Astrocyte (in vitro differentiated cells and primary cell): ENCODE results near the gene RIIAD1. TPM values are rescaled to one million over a fixed set of nuclear protein-coding genes. Genes with fewer than 3 reads are reported as not detected.

ENCODE experiments used
- DNase-seq: peaks from one replicate; pipeline ENCODE4 v3.0.0-alpha.2; 2010; ENCODE audit warnings: low read depth
- FAIRE-seq: peaks from 2 replicates; lab custom pipeline; 2011; peaks lifted over from hg19 to GRCh38; lab: Jason Lieb, UNC
- H2AFZ ChIP-seq: 2 replicates; pipeline ENCODE4 v1.6.0; 2012; ENCODE audit warnings: low read depth, low read length, inconsistent platforms
- H3K27ac ChIP-seq: 2 replicates; pipeline ENCODE4 v1.5.1; 2011; ENCODE audit warnings: low read depth, low read length, inconsistent platforms
- H3K27me3 ChIP-seq: 2 replicates; pipeline ENCODE4 v1.6.0; 2011; ENCODE audit warnings: low read length, inconsistent platforms; ENCODE audit not compliant: insufficient read depth
- H3K36me3 ChIP-seq: 2 replicates; pipeline ENCODE4 v1.5.1; 2011; ENCODE audit warnings: low read length, inconsistent platforms; ENCODE audit not compliant: insufficient read depth
- H3K4me1 ChIP-seq: 2 replicates; pipeline ENCODE4 v1.5.1; 2011; ENCODE audit warnings: low read length, inconsistent platforms; ENCODE audit not compliant: insufficient read depth
- H3K4me2 ChIP-seq: 2 replicates; pipeline ENCODE4 v1.6.0; 2012; ENCODE audit warnings: low read length, inconsistent platforms
- H3K4me3 ChIP-seq: 2 replicates; pipeline ENCODE4 v1.5.1; 2011; ENCODE audit warnings: low read depth, mild to moderate bottlenecking, low read length, inconsistent platforms; ENCODE audit not compliant: insufficient read depth
- H3K79me2 ChIP-seq: 2 replicates; pipeline ENCODE4 v1.6.0; 2012; ENCODE audit warnings: mild to moderate bottlenecking, low read length, inconsistent platforms; ENCODE audit not compliant: insufficient read depth
- H3K9ac ChIP-seq: 2 replicates; pipeline ENCODE4 v1.6.0; 2012; ENCODE audit warnings: mild to moderate bottlenecking, low read length, inconsistent platforms
- H3K9me3 ChIP-seq: 2 replicates; pipeline ENCODE4 v1.5.1; 2012; ENCODE audit warnings: low read depth, mild to moderate bottlenecking, low read length, inconsistent platforms; ENCODE audit not compliant: insufficient read depth
- H4K20me1 ChIP-seq: 2 replicates; pipeline ENCODE4 v1.6.0; 2012; ENCODE audit warnings: low read length, inconsistent platforms; ENCODE audit not compliant: insufficient read depth
- H3K27ac Mint-ChIP-seq: one replicate; pipeline ENCODE4 v1.8.0; 2021; ENCODE audit warnings: mild to moderate bottlenecking, mixed read lengths; ENCODE audit not compliant: unreplicated experiment
- H3K27me3 Mint-ChIP-seq: one replicate; pipeline ENCODE4 v1.8.0; 2021; ENCODE audit warnings: low read depth, mixed read lengths; ENCODE audit not compliant: unreplicated experiment
- H3K36me3 Mint-ChIP-seq: one replicate; pipeline ENCODE4 v1.8.0; 2021; ENCODE audit warnings: low read depth, mixed read lengths; ENCODE audit not compliant: unreplicated experiment
- H3K4me1 Mint-ChIP-seq: one replicate; pipeline ENCODE4 v1.8.0; 2021; ENCODE audit warnings: low read depth, mixed read lengths; ENCODE audit not compliant: unreplicated experiment
- H3K4me3 Mint-ChIP-seq: one replicate; pipeline ENCODE4 v1.8.0; 2021; ENCODE audit warnings: mild to moderate bottlenecking, moderate library complexity, mixed read lengths; ENCODE audit not compliant: unreplicated experiment
- H3K9me3 Mint-ChIP-seq: one replicate; pipeline ENCODE4 v1.8.0; 2021; ENCODE audit warnings: mild to moderate bottlenecking, mixed read lengths; ENCODE audit not compliant: unreplicated experiment
- CTCF ChIP-seq: IDR thresholded peaks from 2 replicates; pipeline ENCODE4 v1.5.1; 2011; ENCODE audit warnings: low read depth, mild to moderate bottlenecking, inconsistent platforms, low read length, moderate library complexity; ENCODE audit not compliant: insufficient read depth
- EZH2 ChIP-seq: IDR thresholded peaks from 2 replicates; pipeline ENCODE4 v1.6.1; 2012; ENCODE audit warnings: mild to moderate bottlenecking, low read length, inconsistent platforms; ENCODE audit not compliant: insufficient read depth
- total RNA-seq: library from RNA; stranded (reverse); gene quantifications from 2 replicates; pipeline ENCODE4 v1.2.1, GENCODE V29; 2021

RIIAD1 gene
- total RNA-seq, 1 donor from 2014 or later, result not detected

- Histone ChIP-seq H3K27ac (no peak overlapping the region), H3K27me3 (no peaks in the 10 kb centered on the region), H3K4me2 (no peak overlapping the region), H3K4me3 (no peak overlapping the region), H3K79me2 (no peaks in the 10 kb centered on the region), H3K36me3 (no peaks in the 10 kb centered on the region), H3K4me1 (peaks cover 22% of the 10 kb centered on the region), H2AFZ (no peak overlapping the region), H4K20me1 (no peaks in the 10 kb centered on the region), H3K9ac (no peak overlapping the region), H3K9me3 (no peaks in the 10 kb centered on the region)
- no peaks in the 10 kb centered on the region for H3K9me3 Mint-ChIP-seq
- H3K27me3 Mint-ChIP-seq, result no peaks in the 10 kb centered on the region
- no peak overlapping the region for H3K4me3 Mint-ChIP-seq
- DNase-seq (no peak), FAIRE-seq (no peak)
- TF ChIP-seq CTCF, result no peak
- no peak for TF ChIP-seq EZH2
- H3K36me3 Mint-ChIP-seq, result peaks cover 2% of the 10 kb centered on the region
- H3K27ac Mint-ChIP-seq, result no peak overlapping the region
- peaks cover 20% of the 10 kb centered on the region for H3K4me1 Mint-ChIP-seq
Measured at GRCh38 chr1:151684128-151684527, 37.2 kb upstream of the RIIAD1 start.

GRCh38 chr1:151686561-151686960 lies 34.8 kb upstream of the RIIAD1 start:
- Histone ChIP-seq H3K36me3 (no peaks in the 10 kb centered on the region), H3K4me3 (no peak overlapping the region), H4K20me1 (no peaks in the 10 kb centered on the region), H3K27me3 (no peaks in the 10 kb centered on the region), H3K9ac (no peak overlapping the region), H2AFZ (no peak overlapping the region), H3K79me2 (no peaks in the 10 kb centered on the region), H3K4me1 (peaks cover 6% of the 10 kb centered on the region), H3K4me2 (no peak overlapping the region), H3K27ac (no peak overlapping the region), H3K9me3 (no peaks in the 10 kb centered on the region)
- Mint-ChIP-seq H3K4me3 (no peak overlapping the region), H3K4me1 (peaks cover 5% of the 10 kb centered on the region), H3K27ac (no peak overlapping the region), H3K27me3 (no peaks in the 10 kb centered on the region), H3K9me3 (no peaks in the 10 kb centered on the region), H3K36me3 (peaks cover 3% of the 10 kb centered on the region)
- no peak for TF ChIP-seq EZH2
- DNase-seq (no peak), FAIRE-seq (no peak)

GRCh38 chr1:151689494-151689893 lies 31.8 kb upstream of the RIIAD1 start:
- H3K4me1 ChIP-seq, result no peaks in the 10 kb centered on the region
- Mint-ChIP-seq H3K27me3 (no peaks in the 10 kb centered on the region), H3K36me3 (peaks cover 8% of the 10 kb centered on the region), H3K27ac (no peak overlapping the region), H3K9me3 (no peaks in the 10 kb centered on the region), H3K4me1 (peaks cover 1% of the 10 kb centered on the region), H3K4me3 (no peak overlapping the region)
- DNase-seq, result no peak
- no peaks in the 10 kb centered on the region for H3K27me3 ChIP-seq
- no peak overlapping the region for H3K27ac ChIP-seq
- H3K9me3 ChIP-seq, result no peaks in the 10 kb centered on the region
- no peaks in the 10 kb centered on the region for H4K20me1 ChIP-seq
- TF ChIP-seq CTCF (no peak), EZH2 (no peak)
- H2AFZ ChIP-seq, result no peak overlapping the region
- H3K4me2 ChIP-seq, result no peak overlapping the region
- H3K9ac ChIP-seq, result no peak overlapping the region
- H3K36me3 ChIP-seq, result peaks cover 16% of the 10 kb centered on the region
- FAIRE-seq, result no peak
- H3K79me2 ChIP-seq, result no peaks in the 10 kb centered on the region
- H3K4me3 ChIP-seq, result no peak overlapping the region
